Natural killer cell (primary cell): ENCODE results near the gene RRAD. TPM values are rescaled to one million over a fixed set of nuclear protein-coding genes. Genes with fewer than 3 reads are reported as not detected.

Experiments used
- ATAC-seq, 3 donors: fragments of 150-1000 bp in 2 of 3; fragments of 200-7000 bp in 1 of 3; cut with Tn5 transposase; 1 replicate in 1 of 3; 2 replicates in 2 of 3; pipeline ENCODE4 v1.10.0; 2021; ENCODE audit warnings: mild to moderate bottlenecking in 2 of 3, moderate library complexity in 2 of 3
- DNase-seq, 2 donors: peaks; one replicate each; pipeline versions ENCODE4 v3.0.0 to v3.0.0-alpha.2; 2013 to 2021; ENCODE audit warnings: mixed read lengths in 1 of 2
- H3K27ac ChIP-seq: one replicate; pipeline ENCODE4 v1.5.1; 2013; ENCODE audit warnings: mild to moderate bottlenecking, low read length
- H3K27me3 ChIP-seq: one replicate; pipeline ENCODE4 v1.6.1; 2013; ENCODE audit warnings: low read length; ENCODE audit not compliant: control insufficient read depth, insufficient read depth
- H3K36me3 ChIP-seq: one replicate; pipeline ENCODE4 v1.6.1; 2013; ENCODE audit warnings: low read length; ENCODE audit not compliant: control insufficient read depth, insufficient read depth
- H3K4me1 ChIP-seq: one replicate; pipeline ENCODE4 v1.6.1; 2013; ENCODE audit warnings: low read length; ENCODE audit not compliant: control insufficient read depth, insufficient read depth
- H3K4me3 ChIP-seq: one replicate; pipeline ENCODE4 v1.5.1; 2013; ENCODE audit warnings: low read length
- H3K9me3 ChIP-seq: one replicate; pipeline ENCODE4 v1.6.1; 2013; ENCODE audit warnings: low read length; ENCODE audit not compliant: control insufficient read depth, insufficient read depth
- H3K27ac Mint-ChIP-seq, 2 donors: one replicate each; pipeline ENCODE4 v1.8.0; 2022; ENCODE audit warnings: mild to moderate bottlenecking in 2 of 2, mixed read lengths in 2 of 2, moderate library complexity in 1 of 2
- H3K27me3 Mint-ChIP-seq, 2 donors: one replicate each; pipeline ENCODE4 v1.8.0; 2022; ENCODE audit warnings: low read depth in 2 of 2, mixed read lengths in 2 of 2
- H3K36me3 Mint-ChIP-seq: one replicate; pipeline ENCODE4 v1.8.0; 2022; ENCODE audit warnings: mixed read lengths
- H3K4me1 Mint-ChIP-seq, 2 donors: one replicate each; pipeline ENCODE4 v1.8.0; 2022; ENCODE audit warnings: mixed read lengths in 2 of 2
- H3K4me3 Mint-ChIP-seq: one replicate; pipeline ENCODE4 v1.8.0; 2022; ENCODE audit warnings: mild to moderate bottlenecking, moderate library complexity, mixed read lengths
- H3K9me3 Mint-ChIP-seq, 2 donors: one replicate each; pipeline ENCODE4 v1.8.0; 2022; ENCODE audit warnings: mixed read lengths in 2 of 2
- WGBS: methylation state at CpG from one replicate; pipeline ENCODE4 v1.1.7; 2013; ENCODE audit warnings: missing lambda C conversion rate; ENCODE audit not compliant: insufficient coverage; 5-methylcytosine and 5-hydroxymethylcytosine counted together
- intact Hi-C: fragments of 100-400 bp; cut with micrococcal nuclease; formaldehyde crosslinking; loops from one replicate; pipeline ENCODE4 v1.14.2; 2022
- total RNA-seq, 4 donors: library from RNA; stranded (reverse); fragments of 120-200 nt in 1 of 4; gene quantifications; one replicate each; pipeline versions ENCODE4 v1.2.3 to v1.2.4, GENCODE V29; 2013 to 2022
- TF ChIP-seq, protein P1 (sequence below): fragments of 200-600 bp; IDR thresholded peaks from one replicate; pipeline ENCODE4 v1.8.0; 2022; ENCODE audit warnings: antibody characterized with exemption

Gene RRAD
- total RNA-seq, 3 donors from 2014 or later (not counting 1 experiment from before 2014, with no cell fraction given), result 1.8 to 4.5 (median 2.8) TPM

DNA sequence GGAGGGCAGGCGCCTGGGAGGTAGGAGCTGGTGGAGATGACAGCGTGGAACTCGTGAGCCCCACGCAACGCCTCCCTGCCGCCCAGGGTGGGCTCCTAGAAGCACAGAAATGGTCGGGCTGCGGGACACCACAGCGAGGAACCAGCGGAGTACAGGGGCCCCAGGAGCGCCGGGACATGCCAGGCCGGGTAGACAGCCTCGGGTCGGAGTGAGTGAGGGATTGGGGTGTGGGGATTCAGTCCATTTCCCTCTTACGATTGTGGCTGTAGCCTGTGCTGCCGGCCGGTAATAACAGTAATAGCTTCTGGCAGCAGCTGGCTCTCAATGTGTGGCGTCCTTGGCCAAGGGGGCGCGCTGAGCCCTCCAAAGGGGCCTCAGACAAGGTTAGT lies 23.5 kb upstream of the RRAD start:
- Mint-ChIP-seq H3K27me3 (peaks cover 27 to 35% of the 10 kb centered on the region in 2 donors), H3K4me3 (peak overlapping the region; percentile 89), H3K9me3 (no peaks in the 10 kb centered on the region), H3K4me1 (peaks cover 23 to 25% of the 10 kb centered on the region in 2 donors), H3K27ac (peak overlapping the region in 1 of 2 donors; percentile 71), H3K36me3 (peaks cover 7% of the 10 kb centered on the region)
- WGBS, result 22% methylated on average over 21 of the region's 21 CpGs
- no peak overlapping the region for H3K27ac ChIP-seq
- peak in 1 of 3 donors; percentile 1 for ATAC-seq
- intact Hi-C loops, result no loop called here
- no peaks in the 10 kb centered on the region for H3K9me3 ChIP-seq
- peaks cover 20% of the 10 kb centered on the region for H3K4me1 ChIP-seq
- no peak overlapping the region for H3K4me3 ChIP-seq
- no peak for DNase-seq
- TF ChIP-seq, protein P1, sequence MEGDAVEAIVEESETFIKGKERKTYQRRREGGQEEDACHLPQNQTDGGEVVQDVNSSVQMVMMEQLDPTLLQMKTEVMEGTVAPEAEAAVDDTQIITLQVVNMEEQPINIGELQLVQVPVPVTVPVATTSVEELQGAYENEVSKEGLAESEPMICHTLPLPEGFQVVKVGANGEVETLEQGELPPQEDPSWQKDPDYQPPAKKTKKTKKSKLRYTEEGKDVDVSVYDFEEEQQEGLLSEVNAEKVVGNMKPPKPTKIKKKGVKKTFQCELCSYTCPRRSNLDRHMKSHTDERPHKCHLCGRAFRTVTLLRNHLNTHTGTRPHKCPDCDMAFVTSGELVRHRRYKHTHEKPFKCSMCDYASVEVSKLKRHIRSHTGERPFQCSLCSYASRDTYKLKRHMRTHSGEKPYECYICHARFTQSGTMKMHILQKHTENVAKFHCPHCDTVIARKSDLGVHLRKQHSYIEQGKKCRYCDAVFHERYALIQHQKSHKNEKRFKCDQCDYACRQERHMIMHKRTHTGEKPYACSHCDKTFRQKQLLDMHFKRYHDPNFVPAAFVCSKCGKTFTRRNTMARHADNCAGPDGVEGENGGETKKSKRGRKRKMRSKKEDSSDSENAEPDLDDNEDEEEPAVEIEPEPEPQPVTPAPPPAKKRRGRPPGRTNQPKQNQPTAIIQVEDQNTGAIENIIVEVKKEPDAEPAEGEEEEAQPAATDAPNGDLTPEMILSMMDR, result no peak
- H3K27me3 ChIP-seq, result peaks cover 33% of the 10 kb centered on the region
- peaks cover under 1% of the 10 kb centered on the region for H3K36me3 ChIP-seq

DNA sequence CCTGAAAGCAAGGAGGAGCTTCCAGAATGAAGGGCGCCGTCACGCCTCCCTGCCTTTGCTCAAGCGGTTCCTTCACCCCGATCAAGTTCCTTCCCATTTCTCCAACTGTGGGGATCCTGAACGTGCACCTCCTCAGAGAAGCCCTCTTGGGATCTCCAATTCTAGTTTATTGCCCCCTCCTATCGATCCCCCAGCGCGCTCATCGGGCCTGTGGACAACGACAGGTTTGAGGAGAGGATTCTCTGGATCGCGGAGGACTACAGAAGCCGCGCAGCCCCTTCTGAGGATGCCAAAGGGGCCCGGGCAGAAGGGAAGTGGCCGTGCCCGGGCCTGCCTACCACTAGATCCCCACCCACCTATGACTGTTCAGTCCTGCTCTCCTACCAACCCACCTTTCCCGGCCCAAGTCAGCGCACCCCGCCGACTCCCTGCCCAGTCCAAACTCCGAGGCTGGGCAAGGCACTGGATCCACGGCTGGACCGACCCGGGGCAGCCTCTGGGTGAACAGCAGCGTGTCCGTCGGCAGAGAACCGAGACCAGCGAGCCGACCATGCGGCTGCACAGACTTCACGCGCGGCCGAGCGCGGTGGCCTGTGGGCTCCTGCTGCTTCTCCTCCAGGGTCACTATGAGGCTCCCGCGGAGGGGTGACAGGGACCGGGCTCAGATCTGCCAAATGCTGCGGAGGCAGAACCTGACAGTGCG lies 22.9 kb upstream of the RRAD start:
- peak in 2 of 3 donors; percentile 12 to 32 for ATAC-seq
- H3K36me3 ChIP-seq, result peaks cover 2% of the 10 kb centered on the region
- 2% methylated on average over 44 of the region's 44 CpGs for WGBS
- peak overlapping the region; percentile 35 for H3K4me3 ChIP-seq
- Mint-ChIP-seq H3K4me1 (peaks cover 23 to 24% of the 10 kb centered on the region in 2 donors), H3K4me3 (peak overlapping the region; percentile 89), H3K27ac (peak overlapping the region in 1 of 2 donors; percentile 71), H3K36me3 (peaks cover 7% of the 10 kb centered on the region), H3K9me3 (no peaks in the 10 kb centered on the region), H3K27me3 (peaks cover 25 to 33% of the 10 kb centered on the region in 2 donors)
- peaks cover 20% of the 10 kb centered on the region for H3K4me1 ChIP-seq
- intact Hi-C loops, result no loop called here
- H3K9me3 ChIP-seq, result no peaks in the 10 kb centered on the region
- peak in 1 of 2 donors; percentile 36 for DNase-seq
- H3K27me3 ChIP-seq, result peaks cover 33% of the 10 kb centered on the region
- H3K27ac ChIP-seq, result no peak overlapping the region
- TF ChIP-seq, protein P1, result no peak

DNA sequence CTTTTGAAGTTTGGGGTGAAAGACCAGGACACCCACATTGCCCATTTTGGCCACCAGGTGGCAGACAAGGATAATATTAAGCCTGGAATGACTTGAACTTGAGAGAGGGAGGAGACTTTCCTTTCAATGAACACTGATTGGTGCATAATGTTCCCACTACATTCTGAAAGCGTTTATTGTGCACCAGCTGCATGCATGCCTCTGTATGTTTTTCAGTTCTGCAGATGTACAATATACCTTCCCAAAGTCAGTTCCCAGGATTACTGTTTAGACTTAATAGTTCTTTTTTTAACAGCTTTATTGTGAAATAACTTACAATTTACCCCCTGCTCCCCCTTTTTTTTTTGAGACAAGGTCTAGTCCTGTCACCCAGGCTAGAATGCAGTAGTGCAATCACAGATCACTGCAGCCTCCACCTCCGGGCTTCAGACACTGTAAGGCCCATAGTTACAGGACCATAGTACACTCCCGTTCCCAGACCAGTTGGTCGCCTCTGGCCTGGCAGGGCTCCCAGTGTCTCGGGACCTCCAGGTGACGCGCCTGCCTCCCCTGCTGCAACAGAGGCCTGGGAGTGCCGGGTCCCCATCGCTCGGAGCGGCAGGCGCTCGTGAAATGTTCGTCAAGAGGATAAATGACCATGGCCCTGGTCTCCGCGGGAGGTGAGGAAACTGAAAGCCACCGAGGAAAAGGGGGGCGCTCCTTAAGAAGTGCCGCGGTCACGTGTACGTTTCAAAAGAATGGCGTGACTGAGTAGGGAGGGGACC lies 22.1 kb upstream of the RRAD start:
- Mint-ChIP-seq H3K4me3 (peak overlapping the region; percentile 89), H3K9me3 (no peaks in the 10 kb centered on the region), H3K27ac (peak overlapping the region in 1 of 2 donors; percentile 6), H3K36me3 (peaks cover 7% of the 10 kb centered on the region), H3K4me1 (peaks cover 23 to 24% of the 10 kb centered on the region in 2 donors), H3K27me3 (peaks cover 25 to 29% of the 10 kb centered on the region in 2 donors)
- peaks cover 33% of the 10 kb centered on the region for H3K27me3 ChIP-seq
- TF ChIP-seq, protein P1, result peak; percentile 82
- intact Hi-C loops, result no loop called here
- WGBS, result under 1% methylated on average over 16 of the region's 23 CpGs
- peak overlapping the region; percentile 35 for H3K4me3 ChIP-seq
- peak; percentile 88 to 94 (median 94) for ATAC-seq
- no peaks in the 10 kb centered on the region for H3K9me3 ChIP-seq
- H3K27ac ChIP-seq, result no peak overlapping the region
- H3K36me3 ChIP-seq, result peaks cover 6% of the 10 kb centered on the region
- peak; percentile 73 to 92 for DNase-seq
- peaks cover 20% of the 10 kb centered on the region for H3K4me1 ChIP-seq
